ENCODE results near the gene SFTPA1.
"Not testable (repeated sequence)": the region's sequence is repeated elsewhere in the genome, so short reads cannot be mapped to it uniquely, and the experiment has no call there.

SFTPA1 gene

GRCh38 chr10:79610601-79611191, at the start of gene SFTPA1:
SFTPA1 (plus strand) TSS chr10:79610939; CDS start chr10:79611826, 887 bp downstream.
- no peak for DNase-seq

- DNase-seq: no peak
Observed at GRCh38 chr10:79561257-79561656, 49.5 kb upstream of the SFTPA1 start.

DNA sequence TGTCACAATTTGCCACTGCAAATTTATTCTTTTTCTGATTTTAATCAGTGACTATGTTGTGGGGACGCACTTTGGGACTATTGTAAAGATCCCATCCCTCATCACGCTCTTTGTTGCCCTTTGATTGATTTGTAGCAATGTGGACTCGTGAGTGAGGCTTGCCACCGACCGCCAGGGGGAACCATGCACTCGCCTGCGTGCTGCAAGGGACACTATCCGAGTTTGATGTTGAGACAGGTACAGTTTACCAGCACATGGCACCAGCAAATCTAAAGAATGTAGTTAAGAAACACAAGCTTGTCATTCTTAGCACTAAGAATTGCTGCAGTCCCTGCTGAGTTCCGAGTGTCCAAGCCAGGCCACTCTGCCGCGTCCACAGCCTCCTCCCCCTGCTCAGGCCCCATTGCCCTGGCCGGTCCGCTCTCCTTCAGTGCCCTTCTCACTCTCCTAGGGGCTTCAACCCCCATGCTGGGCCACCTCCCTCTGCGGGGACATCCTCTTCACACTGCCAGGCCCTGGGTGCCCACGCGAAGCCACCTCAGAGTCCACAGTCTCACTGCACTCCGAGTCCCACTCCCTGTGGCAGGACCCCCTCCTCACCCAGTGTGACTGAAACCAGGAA, 48.5 kb upstream of the SFTPA1 start:
- DNase-seq: no peak

DNA sequence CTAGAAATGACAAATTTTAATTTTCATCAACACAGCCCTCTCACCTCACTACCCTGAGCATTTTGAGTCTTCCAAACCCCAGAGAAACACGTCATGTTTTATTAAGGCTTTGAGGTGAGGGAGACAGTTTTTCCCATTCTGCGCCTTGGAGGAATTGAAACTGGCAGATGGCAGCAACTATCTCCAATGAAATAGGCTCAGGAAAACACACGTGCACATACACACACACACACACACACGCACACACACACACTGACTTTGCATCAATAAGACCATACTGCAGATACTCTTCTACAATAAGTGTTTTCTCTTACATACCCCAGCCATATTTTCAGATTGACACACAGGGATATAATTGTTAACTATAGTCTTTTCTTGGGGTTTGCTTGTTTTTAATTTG, 47.3 kb upstream of the SFTPA1 start:
- no peak for DNase-seq

DNA sequence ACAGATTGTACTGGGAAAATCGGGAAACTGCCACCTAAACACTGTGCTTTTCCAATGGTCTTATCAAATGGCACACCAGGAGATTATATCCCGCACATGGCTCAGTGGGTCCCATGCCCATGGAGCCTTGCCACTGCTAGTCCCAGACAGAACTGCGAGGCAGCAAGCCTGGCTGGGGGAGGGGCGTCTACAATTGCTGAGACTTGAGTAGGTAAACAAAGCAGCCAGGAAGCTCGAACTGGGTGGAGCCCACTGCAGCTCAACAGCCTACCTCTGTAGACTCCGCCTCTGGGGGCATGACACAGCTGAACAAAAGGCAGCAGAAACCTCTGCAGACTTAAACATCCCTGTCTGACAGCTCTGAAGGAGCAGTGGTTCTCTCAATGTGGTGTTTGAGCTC, 40.1 kb upstream of the SFTPA1 start:
- DNase-seq: not testable (repeated sequence)

GRCh38 chr10:79579361-79579760, 31.4 kb upstream of the SFTPA1 start:
- DNase-seq: no peak

DNA sequence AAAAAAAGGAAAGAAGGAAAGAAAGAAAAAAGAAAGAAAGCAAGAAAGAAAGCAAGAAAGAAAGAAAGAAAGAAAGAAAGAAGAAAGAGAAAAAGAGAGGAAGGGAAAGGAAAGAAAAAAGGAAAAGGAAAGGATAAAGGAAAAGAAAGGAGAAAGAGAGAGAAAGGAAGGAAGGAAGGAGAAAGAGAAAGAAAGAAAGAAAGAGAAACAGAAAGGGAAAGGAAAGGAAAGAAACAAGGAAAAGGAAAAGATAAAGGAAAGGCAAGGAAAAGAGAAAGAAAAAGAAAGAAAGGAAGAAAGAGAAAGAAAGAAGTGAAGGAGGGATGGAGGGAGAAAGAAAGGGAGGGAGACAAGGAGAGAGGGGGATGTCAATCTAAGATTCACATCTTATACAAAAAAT, 29.7 kb upstream of the SFTPA1 start:
- no peak for DNase-seq

DNA sequence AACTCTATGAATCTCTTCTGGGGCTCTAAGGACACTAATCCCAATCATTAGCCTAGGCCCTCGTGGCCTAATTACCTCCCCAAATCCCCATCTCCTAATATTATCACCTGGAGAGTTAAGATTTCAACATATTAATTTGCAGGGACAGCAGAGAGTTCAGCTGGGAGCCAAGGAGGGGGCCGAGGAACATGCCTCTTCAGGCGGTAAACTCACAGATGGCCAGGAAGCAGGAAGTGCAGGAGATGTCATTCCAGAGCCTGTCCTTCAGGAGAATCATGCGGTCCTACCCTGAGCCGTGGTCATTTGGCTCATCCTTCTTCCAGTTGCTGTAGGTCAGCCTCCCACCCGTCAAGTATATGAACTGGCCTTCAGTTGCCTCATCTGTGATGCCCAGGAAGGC, 28.6 kb upstream of the SFTPA1 start:
- DNase-seq: no peak

GRCh38 chr10:79582954-79583353, 27.8 kb upstream of the SFTPA1 start:
- not testable (repeated sequence) for DNase-seq

DNA sequence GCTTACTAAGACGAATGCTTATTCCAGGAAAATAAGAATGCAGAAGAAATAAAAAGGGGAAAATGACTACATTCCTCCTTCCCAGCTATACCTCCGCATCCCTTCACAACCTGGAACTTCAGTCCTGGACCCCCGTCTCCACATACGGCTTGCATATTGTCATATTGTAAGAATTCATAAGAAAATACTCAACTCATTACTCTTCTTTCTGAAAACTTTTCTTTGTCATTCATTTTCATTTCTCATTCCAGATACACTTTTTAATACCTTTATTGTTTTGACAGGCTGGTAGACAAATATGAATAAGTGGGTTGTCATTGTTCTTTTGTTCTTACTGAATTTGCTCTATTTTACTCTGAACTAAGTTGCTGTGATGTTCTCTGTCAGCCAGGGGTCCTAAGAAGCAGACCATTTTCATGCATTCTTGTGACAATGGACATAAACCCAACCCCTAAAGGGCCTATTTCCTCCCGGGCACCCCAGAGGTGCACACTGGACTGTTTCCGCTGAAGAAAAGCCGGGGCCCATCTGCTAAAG, 27.2 kb upstream of the SFTPA1 start:
- no peak for DNase-seq

- DNase-seq: no peak
Observed at GRCh38 chr10:79585870-79586527, 24.7 kb upstream of the SFTPA1 start.

GRCh38 chr10:79586933-79587332, 23.8 kb upstream of the SFTPA1 start:
- no peak for DNase-seq

- no peak for DNase-seq
Observed at GRCh38 chr10:79588800-79589199, 21.9 kb upstream of the SFTPA1 start.

DNA sequence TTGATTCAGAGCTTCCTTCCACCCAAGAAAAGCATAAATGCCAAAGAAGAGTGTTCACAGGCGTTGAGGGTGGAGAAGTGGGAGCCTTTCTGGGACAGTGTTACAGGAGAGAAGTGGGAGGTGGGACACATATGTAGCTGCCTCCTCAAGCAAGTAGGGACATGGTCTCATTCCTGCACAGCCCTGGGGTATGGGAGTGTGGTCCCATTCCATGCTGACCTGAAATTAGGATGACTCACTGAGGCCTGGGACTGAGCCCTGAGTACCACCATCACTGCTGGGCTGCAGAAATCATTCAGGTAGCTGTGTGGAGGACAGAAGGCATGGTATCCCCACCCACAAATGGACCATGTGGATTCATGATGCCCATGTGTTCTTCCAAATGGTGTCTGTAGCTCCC, 17.4 kb upstream of the SFTPA1 start:
- no peak for DNase-seq

GRCh38 chr10:79594565-79594964, 16.2 kb upstream of the SFTPA1 start:
- DNase-seq: not testable (repeated sequence)

- DNase-seq: no peak
Observed at GRCh38 chr10:79595510-79595909, 15.2 kb upstream of the SFTPA1 start.

DNA sequence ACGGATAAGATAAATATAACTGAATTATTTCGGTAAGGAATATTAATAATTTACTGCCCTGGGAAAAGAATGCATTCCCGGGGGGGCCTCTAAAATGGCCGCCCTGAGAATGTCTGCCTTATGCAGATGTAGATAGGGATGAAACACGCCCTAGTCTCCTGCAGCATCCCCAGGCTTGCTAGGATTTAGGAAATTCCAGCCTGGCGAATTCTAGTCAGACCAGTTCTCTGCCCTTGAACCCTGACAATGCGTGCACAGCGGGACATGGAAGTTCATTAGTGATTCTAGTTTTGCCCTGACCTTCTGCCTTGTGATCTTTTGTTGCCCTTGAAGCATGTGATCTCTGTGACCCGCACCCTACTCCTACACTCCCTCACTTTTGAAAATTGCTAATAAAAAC, 11.1 kb upstream of the SFTPA1 start:
- DNase-seq: not testable (repeated sequence)

DNA sequence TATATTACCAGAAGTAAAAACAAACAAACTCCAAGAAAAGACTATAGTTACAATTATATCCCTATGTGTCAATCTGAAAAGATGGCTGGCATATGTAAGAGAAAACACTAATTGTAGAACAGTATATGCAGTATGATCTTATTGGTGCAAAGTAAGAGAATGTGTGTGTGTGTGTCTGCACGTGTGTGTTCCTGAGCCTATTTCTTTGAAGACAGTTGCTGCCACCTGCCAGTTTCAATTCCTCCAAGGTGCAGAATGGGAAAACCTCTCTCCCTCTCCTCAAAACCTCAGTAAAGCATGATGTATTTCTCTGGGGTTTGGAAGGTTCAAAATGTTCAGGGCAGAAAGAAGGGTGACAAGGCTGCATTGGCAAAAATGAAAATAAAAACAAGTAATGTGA, 8.8 kb upstream of the SFTPA1 start:
- DNase-seq: no peak

- no peak for DNase-seq
Observed at GRCh38 chr10:79602953-79603352, 7.8 kb upstream of the SFTPA1 start.

DNA sequence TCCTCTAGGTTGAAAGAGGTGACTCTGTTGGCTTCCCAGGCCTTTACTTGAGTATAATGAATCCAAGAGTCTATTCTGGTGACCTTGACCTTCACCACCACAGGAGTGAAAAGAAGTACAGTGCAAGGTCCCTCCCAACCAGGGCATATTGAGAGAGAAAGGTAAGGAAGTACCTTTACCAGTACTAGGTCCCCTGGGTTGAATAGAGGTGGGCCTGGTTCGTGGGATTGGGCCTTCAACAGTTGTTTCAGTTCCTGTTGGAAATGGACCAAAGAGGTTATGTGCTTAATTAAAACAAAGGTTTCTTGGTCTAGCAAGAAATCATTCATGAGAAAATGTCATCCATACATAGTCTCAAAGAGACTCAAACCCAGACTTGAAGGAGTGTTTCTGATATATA, 6.4 kb upstream of the SFTPA1 start:
- DNase-seq: no peak

GRCh38 chr10:79605308-79605707, 5.4 kb upstream of the SFTPA1 start:
- DNase-seq: no peak

DNA sequence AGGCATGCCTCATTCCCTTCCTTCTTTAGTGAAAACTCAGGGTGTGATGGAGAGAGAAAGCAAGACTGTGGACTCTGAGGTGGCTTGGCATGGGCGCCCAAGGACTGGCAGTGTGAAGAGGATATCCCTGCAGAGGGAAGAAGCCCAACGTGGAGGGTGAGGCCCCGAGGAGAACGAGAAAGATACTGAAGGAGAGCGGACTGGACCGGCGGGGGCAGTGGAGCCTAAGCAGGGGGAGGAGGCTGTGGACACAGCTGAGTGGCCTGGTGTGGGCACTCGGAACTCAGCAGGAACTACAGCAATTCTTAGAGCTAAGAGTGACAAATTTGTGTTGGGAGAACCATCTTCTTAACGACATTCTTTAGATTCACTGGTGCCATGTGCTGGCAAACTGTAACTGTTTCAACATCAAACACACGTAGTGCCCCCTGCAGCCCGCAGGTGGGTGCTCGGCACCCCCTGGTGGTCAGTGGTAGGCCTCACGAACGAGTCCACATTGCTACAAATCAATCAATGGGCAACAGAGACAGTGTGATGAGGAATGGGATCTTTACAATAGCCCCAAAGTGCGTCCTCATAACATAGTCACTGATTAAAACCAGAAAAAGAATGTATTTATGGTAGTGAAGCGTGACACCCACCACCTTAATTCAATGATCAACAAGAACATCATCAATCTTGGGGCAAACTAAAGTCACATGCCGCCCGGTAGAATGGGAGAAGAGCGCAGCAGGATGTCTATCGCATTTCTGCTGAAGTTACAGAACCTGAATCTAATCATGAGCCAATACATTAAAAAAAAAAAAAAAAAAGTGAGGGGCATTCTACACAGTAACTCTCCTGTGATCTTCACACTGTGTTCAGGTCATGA, 2.0 kb upstream of the SFTPA1 start:
- no peak for DNase-seq

All from GF-D8 (cell line).